Measurements from ENCODE around the gene SPATA18.

GRCh38 chr4:52058275-52058674, 7.2 kb downstream of the SPATA18 start:
- no peak for TF ChIP-seq CTCF (IDR thresholded peaks at IDR 0.05; ENCODE audit: insufficient read depth, low read length, poor library complexity, severe bottlenecking)
- TF ChIP-seq EZH2phosphoT487 (conservative IDR thresholded peaks at IDR 0.05; ENCODE audit: low read length), result no peak
